ENCODE data around the gene RASL11A. TPM values are rescaled to one million over a fixed set of nuclear protein-coding genes. Genes with fewer than 3 reads are reported as not detected.
"Not testable (repeated sequence)": the region's sequence is repeated elsewhere in the genome, so short reads cannot be mapped to it uniquely, and the experiment has no call there.

Gene RASL11A
- polyA plus RNA-seq, 1 donor from 2014 or later, result 3.6 TPM

GRCh38 chr13:27300941-27301586 is 30.4 kb downstream of the RASL11A start:
- no peak overlapping the region for H3K4me3 Mint-ChIP-seq
- peaks cover 3% of the 10 kb centered on the region for H3K27me3 Mint-ChIP-seq
- H3K36me3 Mint-ChIP-seq, result no peaks in the 10 kb centered on the region
- H3K4me1 Mint-ChIP-seq, result peaks cover 3 to 8% (median 7%) of the 10 kb centered on the region in 3 donors
- H3K9me3 Mint-ChIP-seq, result peaks cover 0 to 3% (median 2%) of the 10 kb centered on the region in 3 donors
- peak overlapping the region in 1 of 3 donors; percentile 81 for H3K27ac Mint-ChIP-seq

- Mint-ChIP-seq H3K27ac (no peak overlapping the region), H3K9me3 (peaks cover 0 to 3% (median 2%) of the 10 kb centered on the region in 3 donors), H3K36me3 (no peaks in the 10 kb centered on the region), H3K27me3 (peaks cover 3% of the 10 kb centered on the region), H3K4me1 (peaks cover 14 to 16% (median 15%) of the 10 kb centered on the region in 3 donors), H3K4me3 (no peak overlapping the region)
Measured at GRCh38 chr13:27302643-27303262, 32.1 kb downstream of the RASL11A start.

GRCh38 chr13:27304099-27304498 is 33.5 kb downstream of the RASL11A start:
- Mint-ChIP-seq H3K27me3 (no peaks in the 10 kb centered on the region), H3K4me3 (peak overlapping the region in 1 of 4 donors; percentile 68), H3K36me3 (no peaks in the 10 kb centered on the region), H3K4me1 (peaks cover 12 to 15% (median 14%) of the 10 kb centered on the region in 3 donors), H3K9me3 (peaks cover 0 to 3% (median 2%) of the 10 kb centered on the region in 3 donors), H3K27ac (no peak overlapping the region)

- Mint-ChIP-seq H3K36me3 (no peaks in the 10 kb centered on the region), H3K27ac (no peak overlapping the region), H3K9me3 (peaks cover 0 to 3% (median 2%) of the 10 kb centered on the region in 3 donors), H3K4me1 (peaks cover 12 to 18% (median 17%) of the 10 kb centered on the region in 3 donors), H3K4me3 (no peak overlapping the region), H3K27me3 (no peaks in the 10 kb centered on the region)
Measured at GRCh38 chr13:27304611-27305010, 34.0 kb downstream of the RASL11A start.

- H3K27ac Mint-ChIP-seq, result no peak overlapping the region
- peaks cover 12 to 19% (median 17%) of the 10 kb centered on the region in 3 donors for H3K4me1 Mint-ChIP-seq
- peaks cover 2% of the 10 kb centered on the region for H3K36me3 Mint-ChIP-seq
- H3K27me3 Mint-ChIP-seq, result no peaks in the 10 kb centered on the region
- peaks cover 0 to 3% (median 2%) of the 10 kb centered on the region in 3 donors for H3K9me3 Mint-ChIP-seq
- peak overlapping the region in 2 of 4 donors; percentile 69 to 75 for H3K4me3 Mint-ChIP-seq
Measured at GRCh38 chr13:27306364-27306763, 35.7 kb downstream of the RASL11A start.

GRCh38 chr13:27308941-27309340 is 38.3 kb downstream of the RASL11A start:
- no peaks in the 10 kb centered on the region for H3K27me3 Mint-ChIP-seq
- peaks cover 12 to 19% (median 19%) of the 10 kb centered on the region in 3 donors for H3K4me1 Mint-ChIP-seq
- peaks cover 2% of the 10 kb centered on the region for H3K36me3 Mint-ChIP-seq
- no peak overlapping the region for H3K4me3 Mint-ChIP-seq
- no peaks in the 10 kb centered on the region for H3K9me3 Mint-ChIP-seq
- no peak overlapping the region for H3K27ac Mint-ChIP-seq

- no peaks in the 10 kb centered on the region for H3K9me3 Mint-ChIP-seq
- no peak overlapping the region for H3K27ac Mint-ChIP-seq
- peaks cover 12 to 19% (median 19%) of the 10 kb centered on the region in 3 donors for H3K4me1 Mint-ChIP-seq
- no peaks in the 10 kb centered on the region for H3K27me3 Mint-ChIP-seq
- H3K4me3 Mint-ChIP-seq, result no peak overlapping the region
- peaks cover 2% of the 10 kb centered on the region for H3K36me3 Mint-ChIP-seq
Measured at GRCh38 chr13:27309401-27309958, 38.9 kb downstream of the RASL11A start.

GRCh38 chr13:27309967-27310598 is 39.5 kb downstream of the RASL11A start:
- Mint-ChIP-seq H3K36me3 (peaks cover 2% of the 10 kb centered on the region), H3K27me3 (no peaks in the 10 kb centered on the region), H3K4me1 (peaks cover 12 to 19% (median 19%) of the 10 kb centered on the region in 3 donors), H3K4me3 (no peak overlapping the region), H3K9me3 (no peaks in the 10 kb centered on the region), H3K27ac (no peak overlapping the region)

GRCh38 chr13:27310946-27311345 is 40.3 kb downstream of the RASL11A start:
- H3K4me1 Mint-ChIP-seq, result peaks cover 10 to 17% (median 15%) of the 10 kb centered on the region in 3 donors
- no peak overlapping the region for H3K4me3 Mint-ChIP-seq
- H3K27ac Mint-ChIP-seq, result no peak overlapping the region
- H3K27me3 Mint-ChIP-seq, result no peaks in the 10 kb centered on the region
- no peaks in the 10 kb centered on the region for H3K9me3 Mint-ChIP-seq
- peaks cover 2% of the 10 kb centered on the region for H3K36me3 Mint-ChIP-seq

- no peak overlapping the region for H3K4me3 Mint-ChIP-seq
- peaks cover 2% of the 10 kb centered on the region for H3K36me3 Mint-ChIP-seq
- peaks cover 3 to 10% (median 9%) of the 10 kb centered on the region in 3 donors for H3K4me1 Mint-ChIP-seq
- H3K27me3 Mint-ChIP-seq, result peaks cover 5% of the 10 kb centered on the region
- H3K27ac Mint-ChIP-seq, result no peak overlapping the region
- no peaks in the 10 kb centered on the region for H3K9me3 Mint-ChIP-seq
Measured at GRCh38 chr13:27311518-27312210, 41.0 kb downstream of the RASL11A start.

- Mint-ChIP-seq H3K27me3 (peaks cover 12% of the 10 kb centered on the region), H3K4me1 (peaks cover 0 to 6% (median 5%) of the 10 kb centered on the region in 3 donors), H3K9me3 (no peaks in the 10 kb centered on the region), H3K27ac (no peak overlapping the region), H3K36me3 (peaks cover 2% of the 10 kb centered on the region), H3K4me3 (no peak overlapping the region)
Measured at GRCh38 chr13:27313770-27314169, 43.1 kb downstream of the RASL11A start.

GRCh38 chr13:27319404-27319803 is 48.8 kb downstream of the RASL11A start:
- Mint-ChIP-seq H3K9me3 (peaks cover 0 to 2% (median 0%) of the 10 kb centered on the region in 3 donors), H3K36me3 (peaks cover 1% of the 10 kb centered on the region), H3K4me1 (peaks cover 0 to 6% (median 0%) of the 10 kb centered on the region in 3 donors), H3K27ac (no peak overlapping the region), H3K27me3 (peaks cover 18% of the 10 kb centered on the region), H3K4me3 (no peak overlapping the region)

GRCh38 chr13:27321468-27322431 is 51.1 kb downstream of the RASL11A start:
- H3K9me3 Mint-ChIP-seq, result peaks cover 0 to 2% (median 0%) of the 10 kb centered on the region in 3 donors
- no peak overlapping the region for H3K4me3 Mint-ChIP-seq
- peaks cover 0 to 9% (median 0%) of the 10 kb centered on the region in 3 donors for H3K4me1 Mint-ChIP-seq
- peaks cover 13% of the 10 kb centered on the region for H3K27me3 Mint-ChIP-seq
- H3K27ac Mint-ChIP-seq, result peak overlapping the region in 1 of 3 donors; percentile 66
- H3K36me3 Mint-ChIP-seq, result peaks cover 1% of the 10 kb centered on the region

- H3K9me3 Mint-ChIP-seq, H3K4me3 Mint-ChIP-seq, H3K36me3 Mint-ChIP-seq, H3K4me1 Mint-ChIP-seq: not testable (repeated sequence)
- Mint-ChIP-seq H3K27ac (peak overlapping the region in 1 of 3 donors; percentile 66), H3K27me3 (peaks cover 11% of the 10 kb centered on the region)
Measured at GRCh38 chr13:27322443-27322842, 51.8 kb downstream of the RASL11A start.

Measured in IgD-negative memory B cell (primary cell).